GM21381 (cell line): ENCODE measurements around the gene FRA10AC1.

Experiments used
- ATAC-seq: cut with Tn5 transposase; IDR thresholded peaks from one replicate; pipeline ENCODE4 v1.9.1; 2021; ENCODE audit warnings: mild to moderate bottlenecking, moderate library complexity; ENCODE audit not compliant: unreplicated experiment

The FRA10AC1 gene

DNA sequence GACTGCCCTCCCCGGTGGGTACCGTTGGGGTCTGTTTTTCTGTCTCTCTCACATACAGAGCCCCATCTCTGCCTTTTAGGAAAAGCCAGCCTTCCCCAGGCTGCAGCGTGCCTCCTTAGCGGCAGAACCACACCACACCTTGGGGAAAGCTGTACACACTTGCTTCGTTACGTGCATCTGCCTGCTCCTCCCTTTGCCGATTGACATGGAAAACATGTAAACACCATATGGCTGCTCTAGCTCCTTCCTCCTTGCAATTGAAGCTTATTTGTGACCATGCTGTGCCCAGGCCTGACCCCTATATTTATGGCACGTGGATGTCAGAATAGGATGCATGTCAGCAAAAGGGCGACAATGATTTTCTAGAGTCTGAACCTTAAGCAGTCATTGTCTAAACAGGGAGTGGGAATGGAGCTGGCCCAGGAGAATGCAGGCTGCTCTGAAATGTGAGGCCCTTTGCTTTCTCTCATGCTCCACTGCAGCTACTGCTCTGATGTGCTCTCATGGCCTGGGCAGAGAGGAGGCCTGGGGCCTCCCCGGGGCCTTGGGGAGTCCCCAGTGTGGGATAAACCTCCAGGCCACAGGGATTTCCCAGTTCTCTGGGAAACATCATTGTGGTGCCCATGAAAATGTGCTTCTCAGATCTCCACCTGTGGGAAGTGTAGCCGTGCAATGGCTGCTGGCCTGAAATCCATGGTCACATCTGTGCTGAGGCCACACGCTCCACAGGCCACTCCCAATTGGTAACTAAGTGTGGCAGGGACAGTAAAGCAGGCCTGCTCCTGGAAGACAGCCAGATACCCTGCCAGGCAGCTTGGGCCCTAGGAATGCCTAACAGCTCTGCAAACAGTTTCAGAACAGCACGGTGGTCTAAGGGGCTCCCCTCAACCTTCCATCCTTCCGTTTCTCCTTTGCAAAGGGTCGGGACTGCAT, 71.5 kb downstream of the FRA10AC1 start:
- ATAC-seq = no peak

DNA sequence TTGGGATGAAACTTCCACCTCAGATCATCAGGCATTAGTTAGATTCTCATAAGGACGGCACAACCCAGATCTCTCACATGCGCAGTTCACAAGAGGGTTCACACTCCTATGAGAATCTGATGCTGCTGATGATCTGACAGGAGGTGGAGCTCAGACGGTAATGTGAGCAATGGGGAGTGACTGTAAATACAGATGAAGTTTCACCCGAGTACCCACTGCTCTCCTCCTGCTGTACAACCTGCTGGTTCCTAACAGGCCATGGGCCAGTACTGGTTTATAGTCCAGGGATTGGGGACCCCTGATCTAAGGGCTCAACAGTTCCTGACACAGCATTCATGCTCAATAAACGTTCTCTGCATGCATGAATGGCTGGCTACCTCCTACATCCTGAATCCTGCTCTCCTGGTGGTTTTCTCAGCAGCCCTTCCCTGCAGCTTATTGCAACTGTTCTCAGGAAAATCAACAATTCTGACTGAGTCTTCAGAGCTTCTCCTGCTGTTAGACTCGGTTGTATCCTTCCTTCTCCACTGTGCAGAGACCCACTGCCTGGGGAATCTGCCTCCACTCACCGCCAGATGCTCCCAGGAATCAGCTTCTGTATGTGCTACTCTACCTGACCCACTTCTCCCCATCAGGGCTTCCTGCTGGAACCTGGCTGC, 72.6 kb downstream of the FRA10AC1 start:
- no peak for ATAC-seq

DNA sequence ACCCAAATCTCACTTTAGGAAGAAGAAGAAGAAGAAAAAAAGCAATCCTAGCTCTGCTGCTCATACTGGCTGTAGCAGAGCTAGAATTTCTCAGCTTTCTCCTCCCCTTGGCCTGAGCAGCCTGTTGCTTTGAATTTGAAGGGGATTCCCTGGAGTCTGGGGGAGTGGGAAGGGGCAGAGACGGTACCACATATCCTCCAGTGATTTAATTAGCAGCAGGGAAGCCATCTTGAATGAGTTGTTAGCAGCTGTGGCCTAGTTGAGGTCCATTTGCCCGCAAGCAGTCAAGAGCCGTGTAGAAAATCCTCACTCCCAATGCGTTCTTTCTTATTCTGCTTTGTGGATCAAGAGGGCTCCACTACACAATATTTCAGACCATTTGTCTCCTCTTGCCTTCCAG, 73.5 kb downstream of the FRA10AC1 start:
- no peak for ATAC-seq

DNA sequence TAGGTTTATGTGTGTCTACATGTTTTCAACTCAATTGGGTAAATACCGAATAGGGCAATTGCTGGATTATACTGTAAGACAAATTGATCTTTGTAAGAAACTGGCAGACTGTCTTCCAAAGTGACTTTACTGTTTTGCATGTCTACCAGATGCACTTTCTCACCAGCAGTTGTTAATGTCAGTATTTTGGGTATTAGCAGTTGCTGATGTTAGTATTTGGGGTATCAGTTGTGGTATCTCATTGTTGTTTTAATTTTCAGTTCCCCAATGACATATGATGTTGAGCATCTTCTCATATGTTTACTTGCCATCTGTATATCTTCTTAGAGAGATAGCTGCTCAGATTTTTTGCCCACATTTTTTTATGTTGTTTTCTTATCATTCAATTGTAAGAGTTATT, 79.5 kb downstream of the FRA10AC1 start:
- ATAC-seq = no peak

DNA sequence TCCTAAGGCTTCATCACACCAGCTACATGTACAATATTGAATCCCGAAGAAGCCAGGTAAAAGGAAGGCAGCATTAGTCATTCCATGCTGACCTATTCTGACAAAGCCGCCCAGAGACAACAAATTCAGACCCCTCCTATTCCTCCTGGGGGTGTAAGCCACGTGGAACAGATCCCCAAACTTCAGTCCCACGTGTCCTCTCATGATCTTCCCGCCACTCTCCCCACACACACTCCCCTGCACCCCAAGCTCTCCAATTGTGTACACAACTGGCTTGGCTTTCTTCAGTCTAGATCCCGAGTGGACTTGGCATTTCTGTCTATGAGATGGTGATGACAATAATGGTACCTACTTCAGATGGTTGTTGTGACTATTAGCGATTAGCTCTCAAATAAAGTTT, 81.5 kb downstream of the FRA10AC1 start:
- ATAC-seq = no peak
